NCI-H345 treated with DMSO at 0.1 percent for 48 hours (cell line): ENCODE data around the gene SEMA4D.

Experiments
- DNase-seq: peaks from one replicate; lab custom pipeline; 2025; ENCODE audit not compliant: unreplicated experiment; lab: John Stamatoyannopoulos, UW

SEMA4D gene

GRCh38 chr9:89497978-89498851 is at the start of gene SEMA4D:
TSS of gene SEMA4D (minus strand) at chr9:89498113. CDS start at chr9:89405456, 92,657 bp downstream.
- peak; percentile 4 for DNase-seq

DNA sequence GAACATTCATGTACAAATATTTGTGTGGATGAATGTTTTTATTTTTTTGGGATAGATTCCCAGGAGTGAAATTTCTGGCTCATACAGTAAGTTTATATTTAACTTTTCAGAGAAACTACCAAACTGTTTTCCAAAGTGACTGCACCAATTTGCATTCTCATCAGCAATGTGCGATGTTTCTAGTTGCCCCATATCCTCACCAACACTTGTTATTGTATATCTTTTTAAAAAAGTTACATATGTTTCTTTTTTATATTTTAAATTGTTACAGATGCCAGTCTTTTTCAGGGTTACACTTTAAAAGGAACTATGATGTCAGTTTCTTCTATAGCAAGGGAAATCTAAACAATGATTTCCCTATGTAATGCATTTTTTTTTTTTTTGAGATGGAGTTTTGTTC is 49.1 kb upstream of the SEMA4D start:
- DNase-seq = no peak

DNA sequence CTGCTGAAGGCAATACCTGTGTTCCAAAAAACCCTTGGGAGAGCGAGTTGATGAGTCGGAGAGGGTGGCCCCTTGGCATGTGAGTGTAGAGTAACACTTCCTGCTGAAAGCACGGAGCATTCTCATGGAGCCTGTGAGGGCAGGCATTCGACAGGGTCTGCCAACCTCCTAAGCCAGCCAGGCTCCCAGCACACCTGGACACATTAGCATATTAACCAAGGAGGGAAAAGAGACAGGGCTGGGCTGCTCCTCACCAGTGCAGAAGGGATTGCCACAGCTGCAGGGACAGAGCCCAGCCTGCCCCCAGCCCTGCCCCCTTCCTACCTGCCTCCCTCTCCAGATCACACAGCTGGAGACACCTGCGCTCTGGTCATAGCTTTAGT is 46.4 kb upstream of the SEMA4D start:
- DNase-seq = no peak

DNA sequence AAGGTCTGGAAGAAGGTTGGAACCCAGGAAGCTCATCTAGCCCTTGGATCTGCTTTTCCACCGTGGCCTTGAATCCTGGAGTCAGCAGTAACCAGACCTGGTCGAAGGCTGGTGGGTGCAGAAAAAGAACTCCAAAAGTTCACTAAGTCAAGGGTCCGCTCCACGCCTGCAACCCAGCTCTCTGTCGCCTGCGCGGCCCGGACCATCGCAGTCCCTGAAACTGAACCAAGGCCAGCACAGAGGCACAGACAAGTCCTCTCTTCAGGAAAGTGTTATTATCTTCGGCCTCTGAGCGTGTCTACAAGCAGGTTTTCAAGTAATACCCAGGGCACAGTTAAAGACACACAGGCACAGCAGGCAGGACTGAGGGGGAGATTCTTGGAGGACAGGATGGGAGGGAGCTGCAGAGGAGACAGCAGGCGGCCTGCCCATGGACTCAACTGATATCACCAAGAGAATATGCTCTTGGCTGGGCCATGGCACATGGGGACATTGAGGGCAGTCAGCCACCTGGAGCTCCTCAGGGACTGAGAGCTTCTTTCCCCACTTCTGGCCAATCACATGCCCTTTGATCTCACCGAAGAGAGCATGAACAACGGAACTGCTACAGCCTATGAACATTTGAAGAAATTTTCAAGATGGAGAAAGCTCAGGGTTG is 45.8 kb upstream of the SEMA4D start:
- DNase-seq = no peak

- DNase-seq = no peak
These were observed 45.2 kb upstream of the SEMA4D start for GRCh38 chr9:89543111-89543510.

DNA sequence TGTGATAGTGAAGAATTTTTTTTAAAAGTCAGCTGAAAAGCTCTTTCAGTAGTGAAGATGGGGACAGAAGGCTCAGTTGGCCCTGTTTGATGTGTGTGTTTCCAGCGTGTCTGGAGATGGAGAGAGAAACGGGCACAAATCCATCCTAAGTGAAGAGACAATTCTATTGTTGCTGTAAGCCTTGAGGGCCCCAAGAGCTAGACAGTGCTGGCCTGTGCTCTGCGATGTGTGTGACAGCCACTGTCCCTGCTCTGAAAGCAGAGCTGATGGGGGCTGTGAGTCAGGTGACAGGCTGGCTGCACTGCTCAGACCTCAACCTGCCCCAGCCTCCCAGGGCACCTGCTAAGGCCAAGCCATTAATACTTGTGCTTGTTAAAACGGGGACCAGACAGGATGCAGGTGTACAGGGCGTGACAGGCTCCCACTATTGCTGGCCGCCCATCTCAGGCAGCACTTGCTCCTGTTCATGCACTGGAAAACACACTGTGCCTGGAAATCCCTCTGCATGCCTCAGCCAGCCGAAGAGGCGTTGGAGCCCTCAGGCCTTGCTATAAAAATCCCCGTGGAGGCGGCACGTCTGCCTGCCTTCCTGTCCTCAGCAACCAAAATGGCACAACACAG is 44.6 kb upstream of the SEMA4D start:
- DNase-seq = no peak

DNA sequence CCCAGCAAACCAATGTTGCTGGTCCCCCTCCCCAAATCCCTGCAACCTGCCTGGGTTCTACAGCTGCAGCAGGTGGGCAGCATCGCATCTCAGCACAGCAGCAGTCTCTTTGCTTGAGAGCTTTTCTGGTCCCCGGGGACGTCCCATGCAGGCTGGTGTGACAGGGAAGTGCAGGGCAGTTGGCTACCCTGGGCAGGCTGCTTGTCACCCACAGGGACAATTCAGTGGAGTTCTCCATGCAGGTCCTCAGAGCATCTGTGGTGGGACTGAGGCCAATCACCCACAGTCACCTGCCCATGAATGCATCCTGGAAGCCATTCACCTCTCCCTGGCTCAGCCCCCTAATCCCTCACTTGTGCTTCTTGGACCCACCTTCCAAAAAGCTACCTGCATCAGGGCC is 43.9 kb upstream of the SEMA4D start:
- DNase-seq = no peak

DNA sequence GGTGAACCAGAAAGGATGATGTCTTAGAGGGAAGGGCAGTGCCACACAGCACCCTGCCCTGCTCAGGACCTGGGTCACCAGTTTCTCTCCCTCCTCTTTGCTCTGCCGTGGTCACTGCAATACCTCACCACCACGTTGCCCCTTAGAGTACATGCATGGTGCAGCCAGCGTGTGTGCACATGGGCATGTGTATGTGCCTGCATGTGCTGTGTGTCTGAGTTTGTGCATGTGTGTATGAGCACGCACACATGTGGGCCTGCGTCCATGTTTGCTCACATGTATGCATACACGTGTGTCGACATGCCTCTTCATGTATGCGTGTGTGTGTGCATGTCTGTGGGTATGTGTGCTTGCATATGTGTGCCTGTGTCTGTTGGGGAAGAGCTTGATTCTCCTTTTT is 41.5 kb upstream of the SEMA4D start:
- no peak for DNase-seq

DNA sequence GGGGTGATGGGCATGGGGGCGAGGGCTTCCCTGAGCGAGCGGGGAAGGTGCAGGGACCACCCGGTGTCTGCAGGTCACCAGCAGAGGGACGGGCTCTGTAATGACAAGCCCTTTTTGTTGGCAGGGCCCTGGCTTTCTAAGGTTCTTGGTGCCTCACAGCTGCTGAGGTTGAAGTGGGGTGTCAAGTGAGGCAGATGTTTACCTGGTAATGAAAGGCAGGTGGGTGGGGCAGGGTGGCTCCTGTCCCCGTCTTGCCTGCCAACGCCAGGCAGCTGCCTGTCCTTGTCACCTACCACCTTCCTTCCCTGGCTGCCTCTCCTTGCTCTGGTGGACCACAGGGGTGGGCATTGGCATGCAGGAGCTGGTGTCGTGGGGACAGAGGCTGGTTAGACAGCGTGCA is 41.0 kb upstream of the SEMA4D start:
- DNase-seq = peak; percentile 53

DNA sequence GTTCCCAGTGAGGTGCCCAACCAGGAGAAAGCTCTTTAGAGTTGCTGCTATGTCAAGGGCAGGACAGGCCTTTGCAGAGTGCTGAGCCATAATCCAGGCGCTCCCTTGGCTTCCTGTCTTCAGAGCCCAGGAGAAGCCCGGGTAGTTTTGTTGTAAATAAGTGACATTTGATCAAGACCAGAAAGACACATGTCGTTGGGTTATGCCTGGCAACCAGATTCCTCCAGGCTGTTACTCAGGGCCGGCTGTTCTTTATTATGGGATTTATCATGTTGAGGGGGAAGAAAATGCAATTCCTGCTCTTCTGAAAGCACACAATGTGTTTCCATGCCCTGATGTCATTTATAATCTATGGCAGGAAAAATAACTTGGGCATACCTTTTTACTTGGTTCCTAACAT is 39.3 kb upstream of the SEMA4D start:
- DNase-seq = no peak

- no peak for DNase-seq
These were observed 38.7 kb upstream of the SEMA4D start for GRCh38 chr9:89536600-89536999.

DNA sequence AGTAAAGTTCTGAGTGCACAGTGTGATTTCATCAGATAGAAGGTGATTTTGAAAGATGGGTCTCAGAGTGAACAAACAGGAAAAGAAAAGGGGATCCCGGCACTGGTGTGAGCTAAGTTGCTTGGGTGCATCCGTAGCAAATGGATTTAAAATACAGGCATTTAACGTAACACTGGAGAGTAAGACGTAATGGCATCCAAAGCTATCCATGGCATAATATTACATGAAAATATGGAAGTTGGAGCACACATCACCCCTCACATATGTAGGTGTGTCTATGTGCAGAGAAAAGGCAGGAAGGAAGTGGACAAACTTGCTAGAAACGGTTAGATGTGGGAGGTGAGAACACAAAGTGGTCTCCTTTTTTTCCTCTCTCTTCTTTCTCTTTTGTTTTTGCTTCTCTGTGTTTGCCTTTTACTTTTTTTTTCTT is 38.2 kb upstream of the SEMA4D start:
- no peak for DNase-seq

- no peak for DNase-seq
These were observed 37.5 kb upstream of the SEMA4D start for GRCh38 chr9:89535461-89535860.

DNA sequence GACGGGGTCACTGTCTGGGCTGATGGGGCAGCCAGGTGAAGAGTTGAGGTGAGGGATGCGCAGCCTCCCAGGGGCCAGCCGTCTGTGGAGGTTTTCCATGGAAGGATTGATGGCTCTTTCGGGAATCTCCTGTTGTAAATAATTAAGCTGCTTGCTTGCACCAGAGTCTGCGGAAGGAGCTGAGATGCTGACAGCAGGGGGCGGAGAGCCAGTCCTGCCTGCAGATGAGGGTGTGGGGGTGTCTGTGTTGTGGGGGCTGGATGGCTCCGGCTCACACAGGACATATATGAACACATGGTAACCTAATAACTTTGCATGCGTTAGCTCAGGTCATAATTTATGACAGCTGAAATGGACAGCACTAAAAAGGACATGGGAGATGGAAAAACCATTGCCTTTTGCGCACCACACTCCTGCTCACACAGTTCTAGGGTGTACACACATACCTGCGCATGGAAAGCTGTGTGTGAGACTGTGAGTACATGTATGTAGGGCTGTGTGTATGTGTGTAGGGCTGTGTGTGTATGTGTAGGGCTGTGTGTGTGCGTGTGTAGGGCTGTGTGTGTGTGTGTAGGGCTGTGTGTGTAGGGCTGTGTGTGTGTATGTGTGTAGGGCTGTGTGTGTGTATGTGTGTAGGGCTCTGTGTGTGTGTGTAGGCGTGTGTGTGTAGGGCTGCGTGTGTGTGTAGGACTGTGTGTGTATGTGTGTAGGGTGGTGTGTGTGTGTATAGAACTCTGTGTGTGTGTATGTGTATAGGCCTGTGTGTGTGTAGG is 36.8 kb upstream of the SEMA4D start:
- DNase-seq = no peak

DNA sequence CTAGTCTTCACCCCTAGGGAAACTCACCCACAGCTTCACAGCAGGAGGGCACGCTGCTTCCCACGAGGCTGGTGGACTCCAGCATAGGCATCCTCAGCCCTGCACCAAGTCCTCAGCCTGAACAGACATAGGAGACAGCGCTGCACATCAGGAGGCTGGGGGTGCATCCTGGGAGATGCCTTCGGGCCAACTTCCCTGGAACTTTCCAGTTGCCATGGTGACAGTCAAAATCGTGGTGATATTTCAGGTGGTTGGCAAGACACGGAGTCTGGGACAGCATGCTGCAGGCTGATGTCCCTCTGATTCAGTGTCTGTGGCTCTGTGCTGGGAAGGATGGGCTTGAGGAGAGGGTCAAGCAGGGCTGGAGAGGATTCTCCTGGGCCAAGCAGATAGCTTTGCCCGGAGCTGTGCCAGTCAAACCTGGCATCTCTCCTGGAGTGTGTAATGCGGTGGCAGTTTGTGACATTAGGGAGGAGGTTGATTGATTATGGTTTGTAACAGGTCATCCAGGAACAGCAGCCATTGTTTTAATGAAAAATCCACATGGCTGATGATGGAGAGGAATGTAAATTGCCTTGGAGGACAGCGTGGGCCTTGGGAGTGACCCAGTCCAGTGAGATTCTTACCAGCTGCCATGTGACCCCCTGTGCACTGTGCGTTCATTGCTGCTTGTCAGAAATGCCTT is 35.6 kb upstream of the SEMA4D start:
- DNase-seq = no peak

GRCh38 chr9:89532944-89533343 is 35.0 kb upstream of the SEMA4D start:
- no peak for DNase-seq

- no peak for DNase-seq
These were observed 34.6 kb upstream of the SEMA4D start for GRCh38 chr9:89532478-89532877.

DNA sequence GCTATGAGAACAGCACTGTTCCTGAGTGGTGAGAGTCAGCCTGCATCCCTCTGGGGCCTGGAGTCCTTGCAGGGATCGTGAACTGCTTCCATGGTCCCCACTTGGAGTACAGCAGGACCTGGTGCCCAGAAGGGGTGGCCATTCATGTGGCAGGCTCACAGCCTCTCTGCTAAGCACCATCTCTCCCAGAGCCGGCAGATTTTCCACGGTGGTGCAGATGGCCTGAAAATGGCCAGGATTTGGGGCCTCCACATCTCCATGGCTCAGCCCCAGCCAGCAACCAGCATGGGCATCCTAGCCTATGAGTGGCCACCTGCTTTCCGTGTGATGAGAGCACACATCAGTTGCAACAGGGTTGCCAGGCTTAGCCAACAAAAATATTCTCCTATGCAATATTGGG is 33.9 kb upstream of the SEMA4D start:
- DNase-seq = no peak

GRCh38 chr9:89530726-89531125 is 32.8 kb upstream of the SEMA4D start:
- no peak for DNase-seq

DNA sequence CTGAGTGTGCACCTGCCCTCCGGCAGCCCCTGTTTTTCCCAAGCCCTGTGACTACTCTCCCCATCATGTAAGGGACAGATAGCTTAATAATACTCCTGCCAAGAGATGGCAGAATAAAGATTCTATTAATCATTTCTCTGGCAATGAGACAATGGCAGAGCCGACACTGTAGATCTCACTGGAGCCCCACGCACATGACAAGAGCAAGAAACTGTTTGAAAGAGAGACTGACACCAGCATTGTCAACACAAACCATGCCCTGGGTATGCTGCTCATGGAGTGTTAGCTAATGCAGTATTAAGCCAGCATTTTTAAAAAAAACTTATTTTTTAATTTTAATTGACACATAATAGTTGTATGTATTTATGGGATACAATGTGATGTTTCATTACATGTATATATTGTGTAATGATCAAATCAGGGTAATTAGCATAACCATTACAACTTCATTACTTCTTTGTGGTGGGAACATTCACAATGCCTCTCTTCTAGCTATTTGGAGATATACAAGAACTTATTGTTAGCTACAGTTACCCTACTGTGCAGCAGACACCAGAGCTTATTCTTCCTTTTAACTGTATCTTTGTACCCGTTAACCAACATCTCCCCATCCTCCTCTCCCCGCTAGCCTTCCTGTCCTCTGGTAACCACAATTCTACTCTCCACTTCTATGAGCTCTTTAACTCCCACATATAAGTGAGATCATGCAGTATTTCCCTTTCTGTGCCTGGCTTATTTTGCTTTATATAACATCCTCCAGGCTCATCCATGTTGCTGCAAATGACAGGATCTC is 31.5 kb upstream of the SEMA4D start:
- no peak for DNase-seq
